Measurements from ENCODE around the gene YWHAQ. TPM values are rescaled to one million over a fixed set of nuclear protein-coding genes. Genes with fewer than 3 reads are reported as not detected.
A peak's percentile ranks its signal among the peaks of the same experiment; 100 is the strongest.

The YWHAQ gene
- total and polyA plus RNA-seq, 9 donors, result 103 to 249 (median 203) TPM

DNA sequence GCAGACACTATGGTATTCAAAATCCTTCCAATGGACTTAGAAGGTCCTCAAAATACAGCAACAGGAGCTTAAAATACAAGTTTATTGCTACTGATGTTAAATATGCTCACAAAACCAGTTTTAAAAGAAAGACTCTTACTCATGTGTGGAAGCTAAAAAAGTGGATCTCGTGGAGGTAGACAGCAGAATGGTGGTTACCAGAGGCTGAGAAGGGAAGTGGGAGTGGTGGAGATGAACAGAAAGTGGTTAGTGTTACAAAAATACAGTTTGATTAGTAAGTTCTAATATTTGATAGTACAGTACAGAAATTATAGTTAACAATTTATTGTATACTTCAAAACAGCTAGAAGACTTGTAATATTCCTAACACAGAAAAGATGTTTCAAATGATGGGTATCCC, 87.2 kb downstream of the YWHAQ start:
- H3K27me3 ChIP-seq (ENCODE audit: control insufficient read depth, insufficient read depth, low read length), result no peaks in the 10 kb centered on the region
- H3K9me3 ChIP-seq (replicated peaks; ENCODE audit: control insufficient read depth, low read depth, low read length), result no peaks in the 10 kb centered on the region
- no CpG with 5 or more reads among the region's 1 CpG for WGBS (ENCODE audit: insufficient coverage)
- no peaks in the 10 kb centered on the region for H3K4me1 ChIP-seq (ENCODE audit: control insufficient read depth, insufficient read depth, low read length)
- DNase-seq, result no peak
- no peak overlapping the region for H3K27ac ChIP-seq (ENCODE audit: low read length)
- H3K36me3 ChIP-seq (ENCODE audit: control insufficient read depth, insufficient read depth, low read length), result peaks cover 3% of the 10 kb centered on the region
- no peak overlapping the region for H3K4me3 ChIP-seq (ENCODE audit: low read length)

DNA sequence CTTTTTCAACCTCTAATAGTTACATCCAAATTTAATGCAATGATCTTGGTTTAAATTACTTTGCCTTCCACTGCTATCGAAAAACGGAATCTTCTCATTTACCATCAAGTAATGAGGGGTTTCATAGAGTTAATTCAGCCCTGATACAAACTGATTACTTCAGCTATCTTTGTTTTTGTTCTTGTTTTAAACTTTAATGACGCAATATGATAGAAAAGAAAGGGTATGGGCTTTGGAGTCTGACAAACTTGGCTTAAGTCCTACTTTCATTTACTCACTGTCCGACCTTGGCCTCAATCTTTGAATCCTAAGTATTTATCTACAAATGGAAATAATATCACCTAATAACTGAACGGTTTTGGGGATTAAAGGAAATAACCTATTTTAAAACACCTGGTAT, 91.3 kb downstream of the YWHAQ start:
- DNase-seq, result peak; percentile 40
- Histone ChIP-seq H3K27me3 (ENCODE audit: control insufficient read depth, insufficient read depth, low read length) (no peaks in the 10 kb centered on the region), H3K36me3 (ENCODE audit: control insufficient read depth, insufficient read depth, low read length) (peaks cover 5% of the 10 kb centered on the region), H3K9me3 (replicated peaks; ENCODE audit: control insufficient read depth, low read depth, low read length) (no peaks in the 10 kb centered on the region), H3K4me1 (ENCODE audit: control insufficient read depth, insufficient read depth, low read length) (no peaks in the 10 kb centered on the region), H3K4me3 (ENCODE audit: low read length) (no peak overlapping the region), H3K27ac (ENCODE audit: low read length) (no peak overlapping the region)
- WGBS (ENCODE audit: insufficient coverage), result no CpG with 5 or more reads among the region's 5 CpGs

DNA sequence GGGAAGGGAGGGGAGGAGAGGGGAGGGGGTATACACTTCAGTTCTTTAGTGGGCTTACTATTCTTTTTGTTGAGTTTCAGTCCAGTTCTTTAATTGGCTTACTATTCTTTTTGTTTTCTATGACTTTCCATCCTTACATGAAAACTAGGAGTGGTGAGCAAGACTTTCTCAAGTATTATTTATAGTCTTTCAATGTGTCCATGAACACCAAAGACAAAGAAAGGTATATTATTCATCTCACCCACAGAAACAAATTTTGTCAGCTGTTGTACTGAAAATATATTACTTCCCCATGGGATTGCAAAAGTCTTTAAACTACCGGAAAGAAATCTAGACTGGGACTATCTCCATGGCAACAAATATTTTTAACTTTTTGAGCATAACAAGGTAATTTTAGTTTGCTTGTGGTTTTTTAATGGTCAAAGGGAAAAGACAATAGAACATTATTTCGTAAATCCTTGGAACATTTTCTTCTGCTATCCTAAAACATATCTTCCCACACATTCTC, 92.7 kb downstream of the YWHAQ start:
- no CpG with 5 or more reads among the region's 2 CpGs for WGBS (ENCODE audit: insufficient coverage)
- H3K27ac ChIP-seq (ENCODE audit: low read length), result peak overlapping the region; percentile 74
- DNase-seq, result peak; percentile 88

DNA sequence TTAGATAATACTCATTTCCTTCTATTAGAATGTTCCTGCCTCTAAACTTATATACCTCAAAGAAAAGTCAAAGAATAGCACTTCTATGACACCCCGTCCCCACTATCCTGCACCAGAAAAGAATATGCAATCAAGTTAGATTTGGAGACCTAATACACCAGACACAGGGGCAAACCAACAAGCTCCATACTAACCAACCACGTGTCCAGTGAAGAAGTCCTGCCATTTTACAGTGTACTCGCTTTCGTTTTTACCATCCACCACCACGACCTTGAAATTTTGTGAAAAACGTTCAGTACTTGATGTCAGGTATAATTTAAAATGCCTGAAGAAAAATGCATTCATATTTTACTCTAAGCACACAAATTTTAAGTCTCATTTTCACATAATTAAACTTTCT, 94.3 kb downstream of the YWHAQ start:
- Histone ChIP-seq H3K27ac (ENCODE audit: low read length) (no peak overlapping the region), H3K9me3 (replicated peaks; ENCODE audit: control insufficient read depth, low read depth, low read length) (no peaks in the 10 kb centered on the region), H3K4me1 (ENCODE audit: control insufficient read depth, insufficient read depth, low read length) (no peaks in the 10 kb centered on the region), H3K4me3 (ENCODE audit: low read length) (no peak overlapping the region), H3K27me3 (ENCODE audit: control insufficient read depth, insufficient read depth, low read length) (no peaks in the 10 kb centered on the region), H3K36me3 (ENCODE audit: control insufficient read depth, insufficient read depth, low read length) (peaks cover 16% of the 10 kb centered on the region)
- WGBS (ENCODE audit: insufficient coverage), result 100% methylated on average over 1 of the region's 6 CpGs
- DNase-seq, result no peak

More for the DNA sequence above, 92.7 kb downstream of the YWHAQ start:
- Histone ChIP-seq H3K4me3 (ENCODE audit: low read length) (no peak overlapping the region), H3K27me3 (ENCODE audit: control insufficient read depth, insufficient read depth, low read length) (no peaks in the 10 kb centered on the region), H3K36me3 (ENCODE audit: control insufficient read depth, insufficient read depth, low read length) (peaks cover 10% of the 10 kb centered on the region), H3K4me1 (ENCODE audit: control insufficient read depth, insufficient read depth, low read length) (no peaks in the 10 kb centered on the region), H3K9me3 (replicated peaks; ENCODE audit: control insufficient read depth, low read depth, low read length) (no peaks in the 10 kb centered on the region)

DNA sequence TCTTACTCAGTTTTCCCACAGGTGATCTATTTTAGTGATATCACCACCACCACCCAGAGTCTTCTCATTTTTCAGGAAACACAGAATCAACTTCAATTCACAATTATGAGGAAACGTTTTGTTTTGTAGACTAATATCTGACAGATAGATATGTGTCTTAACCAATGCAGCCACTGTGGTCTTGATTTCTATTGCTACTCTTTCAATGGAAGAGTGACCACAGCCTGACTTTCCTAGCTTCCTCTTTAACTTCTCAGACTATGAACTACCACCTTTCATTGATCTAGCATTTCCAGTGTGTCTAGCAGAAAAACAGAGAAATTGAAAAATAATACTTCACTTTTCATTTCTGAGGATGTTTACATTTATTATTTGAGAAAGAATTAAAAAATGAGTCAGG, 95.6 kb downstream of the YWHAQ start:
- H3K4me1 ChIP-seq (ENCODE audit: control insufficient read depth, insufficient read depth, low read length), result no peaks in the 10 kb centered on the region
- no peak overlapping the region for H3K4me3 ChIP-seq (ENCODE audit: low read length)
- no peaks in the 10 kb centered on the region for H3K9me3 ChIP-seq (replicated peaks; ENCODE audit: control insufficient read depth, low read depth, low read length)
- no peaks in the 10 kb centered on the region for H3K27me3 ChIP-seq (ENCODE audit: control insufficient read depth, insufficient read depth, low read length)
- no CpG with 5 or more reads among the region's 1 CpG for WGBS (ENCODE audit: insufficient coverage)
- no peak overlapping the region for H3K27ac ChIP-seq (ENCODE audit: low read length)
- DNase-seq, result no peak
- peaks cover 18% of the 10 kb centered on the region for H3K36me3 ChIP-seq (ENCODE audit: control insufficient read depth, insufficient read depth, low read length)

Other genes starting within 250 kb of the YWHAQ start
- 43.3 TPM for gene ITGB1BP1, start 207.5 kb downstream of the YWHAQ start, total RNA-seq
- 100 to 1,000 TPM in 1 of 8 donors, 10 to 100 TPM in 7; 66.1 to 107 (median 86.6) TPM for gene ITGB1BP1, start 207.5 kb downstream of the YWHAQ start, polyA plus RNA-seq (ENCODE audit: insufficient read depth in 1 of 8, insufficient read length in 8 of 8, low replicate concordance in 1 of 8)
- gene CPSF3, start 207.3 kb downstream of the YWHAQ start, total RNA-seq, result 35.1 TPM
- gene CPSF3, start 207.3 kb downstream of the YWHAQ start, polyA plus RNA-seq (ENCODE audit: insufficient read depth in 1 of 8, insufficient read length in 8 of 8, low replicate concordance in 1 of 8), result 10 to 100 TPM; 31.3 to 37.8 (median 34.3) TPM
- 70.3 TPM for gene IAH1, start 156.4 kb downstream of the YWHAQ start, total RNA-seq
- 10 to 100 TPM; 45.7 to 57.6 (median 50.2) TPM for gene IAH1, start 156.4 kb downstream of the YWHAQ start, polyA plus RNA-seq (ENCODE audit: insufficient read depth in 1 of 8, insufficient read length in 8 of 8, low replicate concordance in 1 of 8)
- 20.0 TPM for gene ADAM17, start 75.2 kb downstream of the YWHAQ start, total RNA-seq
- gene ADAM17, start 75.2 kb downstream of the YWHAQ start, polyA plus RNA-seq (ENCODE audit: insufficient read depth in 1 of 8, insufficient read length in 8 of 8, low replicate concordance in 1 of 8), result 10 to 100 TPM; 20.7 to 31.4 (median 25.5) TPM
- gene TAF1B, start 212.5 kb upstream of the YWHAQ start, total RNA-seq, result 12.9 TPM
- gene TAF1B, start 212.5 kb upstream of the YWHAQ start, polyA plus RNA-seq (ENCODE audit: insufficient read depth in 1 of 8, insufficient read length in 8 of 8, low replicate concordance in 1 of 8), result 10 to 100 TPM in 7 of 8 donors, 1 to 10 TPM in 1; 8.4 to 15.5 (median 11.0) TPM

Data from muscle of leg (tissue), 11 donors.